ENCODE data around the gene CYYR1. TPM values are rescaled to one million over a fixed set of nuclear protein-coding genes. Genes with fewer than 3 reads are reported as not detected.

Gene CYYR1
- total RNA-seq, 1 experiment from 2014 or later = under 0.01 TPM

DNA sequence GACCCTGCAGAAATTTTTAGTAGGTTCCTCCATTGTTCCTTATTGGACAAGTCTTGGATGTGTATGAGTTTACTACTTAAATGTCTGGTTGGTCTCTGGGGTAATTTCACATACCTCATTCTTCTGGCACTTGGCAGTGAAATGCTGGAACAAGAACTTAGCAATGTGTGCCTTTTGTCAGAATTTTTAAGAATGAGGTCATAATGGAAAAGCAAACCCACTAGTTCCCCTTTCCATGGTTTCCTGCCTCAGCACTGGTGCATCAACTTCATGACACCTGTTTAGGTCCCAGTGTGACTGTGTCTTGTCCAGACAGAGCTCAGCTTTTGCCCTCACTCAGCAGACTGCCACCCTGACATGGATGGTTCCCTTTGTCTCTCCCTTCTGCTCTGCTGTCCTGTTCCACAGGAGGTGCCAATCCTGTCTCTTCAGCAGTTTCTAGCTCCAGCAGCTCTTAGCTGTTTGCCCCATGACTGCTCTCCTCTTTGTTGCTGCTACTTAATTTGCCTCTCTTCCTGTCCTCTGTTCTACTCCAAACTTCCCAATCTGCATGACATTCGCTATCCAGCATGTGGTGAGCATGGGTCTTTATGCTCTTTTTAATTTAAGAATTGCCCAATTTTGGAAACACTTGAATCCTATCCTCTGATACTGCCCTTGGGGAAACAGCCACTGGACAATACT, 135.6 kb downstream of the CYYR1 start:
- DNase-seq (ENCODE audit: low read depth) = no peak

DNA sequence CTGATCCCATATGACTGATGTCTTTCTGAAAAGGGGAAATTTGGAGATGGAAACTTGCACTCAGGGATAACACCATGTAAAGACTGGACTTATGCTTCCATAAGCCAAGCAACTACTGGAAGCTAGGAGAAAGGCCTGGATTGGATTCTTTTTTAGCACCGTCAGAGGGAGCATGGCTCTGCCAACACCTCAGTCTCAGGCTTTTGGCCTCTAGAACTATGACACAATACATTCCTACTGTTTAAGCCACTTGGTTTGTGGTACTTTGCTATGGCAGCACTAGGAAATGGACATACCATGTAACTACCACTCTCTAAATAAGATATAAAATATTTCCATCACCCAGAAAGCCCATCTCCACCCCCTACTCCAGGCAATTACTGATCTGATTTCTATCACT, 139.7 kb downstream of the CYYR1 start:
- DNase-seq (ENCODE audit: low read depth) = no peak

DNA sequence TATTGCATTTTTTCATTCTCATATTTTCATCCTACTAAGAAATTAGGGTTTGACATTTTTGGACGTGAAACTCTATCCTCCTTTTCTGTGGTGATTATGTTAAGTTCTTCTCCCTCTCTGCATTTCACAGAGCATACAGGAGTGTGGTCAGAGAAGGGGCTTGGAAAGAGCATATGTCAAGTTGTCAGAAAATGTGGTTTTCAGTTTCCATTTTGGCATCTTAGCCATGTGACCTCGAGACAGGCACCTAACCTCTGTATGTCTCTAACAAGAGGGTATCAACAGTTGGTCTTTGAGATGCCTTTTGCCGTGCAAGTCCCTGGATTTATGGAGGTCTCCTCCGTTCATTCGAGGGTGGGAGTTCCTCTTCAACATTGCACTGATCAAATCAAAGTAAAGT, 140.7 kb downstream of the CYYR1 start:
- no peak for DNase-seq (ENCODE audit: low read depth)

DNA sequence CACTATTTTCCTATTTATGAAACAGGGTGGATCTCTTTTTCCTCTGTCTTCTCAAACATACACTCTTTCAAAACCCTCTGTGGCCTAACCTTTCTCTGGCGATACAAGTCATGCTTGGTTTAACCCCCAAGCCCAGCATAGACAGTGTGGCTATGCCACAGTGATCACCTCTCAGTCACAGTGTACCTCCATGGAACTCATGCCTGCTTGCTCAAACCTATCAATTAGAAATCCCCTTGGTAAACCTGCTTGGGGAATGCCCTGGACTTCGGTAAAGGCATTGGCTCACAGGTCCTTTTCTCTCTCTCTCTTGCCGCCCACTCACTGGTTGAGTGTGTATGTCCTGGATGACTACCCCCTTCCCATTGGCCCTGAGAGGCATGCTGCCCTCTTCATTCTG, 147.5 kb downstream of the CYYR1 start:
- no peak for DNase-seq (ENCODE audit: low read depth)

DNA sequence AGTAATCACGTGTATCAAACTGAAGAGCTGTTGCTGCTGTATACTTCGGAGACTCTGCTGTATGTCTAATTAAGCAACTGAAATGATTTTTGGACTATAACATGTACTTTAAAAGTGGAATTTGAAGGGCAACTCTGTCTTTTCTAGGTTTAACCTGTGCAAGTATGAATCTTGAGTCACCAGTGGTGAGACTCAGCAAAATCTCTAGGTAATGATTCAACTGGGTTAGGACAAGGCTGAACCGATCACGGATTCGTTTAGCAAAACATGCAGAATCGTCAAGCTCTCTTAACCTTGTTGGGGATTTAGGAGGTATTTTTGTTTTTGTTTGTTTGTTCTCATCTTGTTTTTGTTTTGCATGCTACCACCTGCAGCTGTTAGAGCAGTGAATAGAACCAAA, 149.6 kb downstream of the CYYR1 start:
- no peak for DNase-seq (ENCODE audit: low read depth)

DNA sequence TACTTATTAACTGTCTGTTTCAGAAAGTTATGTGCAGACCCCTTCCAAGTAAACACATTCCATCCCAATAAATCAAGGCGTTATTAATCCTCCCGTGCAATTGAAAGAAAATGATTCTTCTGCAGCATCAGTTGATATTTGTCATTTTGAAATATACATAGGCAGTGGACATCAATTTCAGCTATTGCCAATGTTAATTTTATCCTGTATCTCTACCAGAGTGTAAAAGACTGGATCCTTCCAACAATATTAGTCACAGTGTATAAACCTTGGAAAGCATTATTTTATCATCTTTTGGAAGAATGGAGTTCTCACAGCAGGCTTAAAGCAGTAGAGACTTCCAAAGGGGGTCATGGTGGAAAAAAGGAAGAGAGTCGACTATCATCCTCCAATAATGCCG, 150.4 kb downstream of the CYYR1 start:
- no peak for DNase-seq (ENCODE audit: low read depth)

DNA sequence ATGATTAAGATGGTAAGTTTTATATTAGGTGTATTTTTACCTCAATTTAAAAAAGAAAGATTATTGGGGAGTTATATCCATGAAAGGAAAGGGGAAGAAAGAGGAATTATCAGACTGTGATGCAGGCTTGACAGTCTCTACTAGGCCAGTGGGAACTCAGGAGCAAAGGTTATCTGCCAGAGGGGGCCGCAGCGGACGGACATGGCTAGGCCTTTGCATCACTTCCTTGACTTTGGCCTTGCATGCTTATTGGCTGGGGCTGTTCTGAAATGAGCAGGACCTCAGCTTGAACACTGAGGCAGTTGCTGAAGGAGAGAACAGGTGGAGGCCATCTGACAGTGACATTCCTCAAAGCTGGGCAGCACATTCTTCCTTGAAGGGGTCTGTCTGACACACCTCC, 150.9 kb downstream of the CYYR1 start:
- no peak for DNase-seq (ENCODE audit: low read depth)

DNA sequence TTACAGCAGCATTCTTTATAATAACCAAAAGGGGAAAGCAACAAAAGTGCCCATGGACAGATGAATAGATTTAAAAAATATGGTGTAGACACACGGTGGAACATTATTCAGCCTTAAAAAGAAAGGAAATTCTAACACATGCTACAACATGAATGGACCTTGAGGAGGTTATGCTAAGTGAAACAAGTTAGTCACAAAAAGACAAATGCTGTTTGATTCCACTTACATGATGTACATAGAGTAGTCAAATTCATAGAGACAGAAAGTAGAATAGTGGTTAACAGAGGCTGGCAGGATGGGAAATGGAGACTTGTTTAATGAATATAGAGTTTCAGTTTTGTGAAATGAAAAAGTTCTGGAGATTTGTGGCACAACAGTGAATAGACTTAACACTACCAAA, 151.4 kb downstream of the CYYR1 start:
- DNase-seq (ENCODE audit: low read depth) = no peak
